DMS53 treated with DMSO at 0.1 percent for 48 hours (cell line): Measurements from ENCODE around the gene R3HCC1L.

Source experiments
- DNase-seq: peaks from one replicate; lab custom pipeline; 2025; ENCODE audit not compliant: unreplicated experiment; lab: John Stamatoyannopoulos, UW

R3HCC1L gene

DNA sequence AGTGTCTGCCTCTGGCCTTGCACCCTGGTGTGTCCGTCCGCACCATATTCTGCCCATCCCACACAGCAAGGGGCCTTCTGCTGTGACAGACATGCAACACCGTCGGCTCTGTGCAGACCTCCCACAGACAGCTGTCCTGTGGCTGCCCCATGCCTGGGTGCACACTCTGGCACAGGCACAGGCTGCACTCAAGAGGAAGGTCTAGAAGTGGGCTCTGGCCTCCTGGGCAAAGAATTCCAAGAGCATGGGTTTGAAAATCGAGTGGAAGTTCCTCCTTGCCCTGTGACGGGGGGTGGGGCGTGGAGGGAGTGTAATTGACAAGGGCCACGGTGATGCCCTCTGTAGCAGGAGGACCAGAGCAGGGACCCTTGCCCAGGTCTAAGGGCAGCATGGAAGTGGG is 137.8 kb downstream of the R3HCC1L start:
- DNase-seq = no peak

DNA sequence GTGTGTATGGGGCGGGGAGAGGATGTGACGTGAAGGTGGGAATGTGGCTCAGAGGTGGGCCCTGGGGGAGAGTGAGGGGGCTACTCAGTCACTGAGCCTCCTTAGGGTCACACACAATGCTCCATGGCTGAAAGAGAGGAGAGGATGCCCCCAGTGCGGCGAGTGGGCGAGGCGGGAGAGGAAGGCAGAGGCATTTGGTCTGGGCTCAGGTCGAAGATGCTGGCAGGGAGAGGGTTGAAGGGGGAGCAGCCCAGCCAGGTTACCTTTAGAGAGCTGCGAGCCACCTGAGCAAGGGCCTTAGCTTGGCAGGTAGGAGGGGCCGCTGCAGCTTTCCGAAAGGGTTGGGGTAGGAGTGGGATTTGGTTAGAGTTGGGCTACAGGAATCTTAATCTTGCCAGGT is 138.2 kb downstream of the R3HCC1L start:
- no peak for DNase-seq

DNA sequence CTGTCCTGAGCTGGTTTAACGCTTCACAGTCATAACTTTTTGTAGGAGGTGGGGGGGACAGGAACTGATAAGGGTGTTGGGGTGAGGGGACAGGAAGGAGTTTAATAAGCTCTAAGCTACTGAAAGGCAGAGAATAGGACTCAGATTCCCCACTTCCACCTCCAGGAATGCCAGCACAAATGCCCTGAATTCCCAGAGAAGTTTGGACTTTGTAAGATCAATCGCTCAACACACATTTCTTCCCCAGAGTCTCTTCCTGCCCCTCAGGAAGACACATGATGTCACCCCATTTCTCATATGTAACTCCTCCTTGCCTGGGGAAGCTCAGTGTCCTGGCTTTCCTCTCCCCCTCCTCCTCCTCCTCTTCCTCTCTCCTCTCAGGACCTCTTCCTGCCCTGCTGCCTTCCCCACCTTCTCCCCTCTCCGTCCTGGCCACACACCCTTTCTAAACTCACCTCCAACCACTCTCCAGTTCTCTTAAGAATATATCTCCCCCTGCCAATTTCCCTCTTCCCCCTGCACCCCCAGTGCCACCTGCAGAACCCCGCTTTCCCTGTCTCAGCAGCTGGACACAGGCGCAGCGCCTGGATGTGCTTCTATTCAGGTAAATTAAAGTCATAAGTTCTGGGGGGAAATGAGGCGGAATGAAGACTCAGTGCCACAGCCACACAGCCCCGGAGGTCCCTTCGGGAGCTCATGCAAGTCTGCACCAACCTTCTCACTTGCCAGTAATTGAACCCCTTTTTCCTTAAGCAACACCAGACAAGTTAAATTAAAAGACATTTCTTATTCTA is 138.8 kb downstream of the R3HCC1L start:
- DNase-seq = no peak

- no peak for DNase-seq
Observed at GRCh38 chr10:98274562-98274961, 140.1 kb downstream of the R3HCC1L start.

DNA sequence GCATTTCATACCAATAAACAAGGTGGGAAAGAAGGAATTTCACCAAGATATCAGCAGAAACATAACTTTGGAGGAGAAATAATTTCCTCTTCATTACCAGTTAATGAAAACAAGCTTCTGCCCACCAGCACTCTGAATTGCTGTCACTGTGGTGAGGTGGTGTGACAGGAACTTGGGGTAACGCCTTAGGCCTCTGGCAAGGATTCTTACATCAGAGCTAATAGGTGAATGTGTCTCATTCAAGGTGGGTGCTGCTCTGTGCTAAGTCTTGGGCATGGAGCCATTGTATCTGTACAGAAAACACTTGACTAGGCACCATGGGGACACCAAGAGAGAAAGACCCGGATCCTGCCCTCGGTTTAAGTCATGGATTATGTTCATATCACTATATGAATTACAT is 141.9 kb downstream of the R3HCC1L start:
- DNase-seq = no peak

DNA sequence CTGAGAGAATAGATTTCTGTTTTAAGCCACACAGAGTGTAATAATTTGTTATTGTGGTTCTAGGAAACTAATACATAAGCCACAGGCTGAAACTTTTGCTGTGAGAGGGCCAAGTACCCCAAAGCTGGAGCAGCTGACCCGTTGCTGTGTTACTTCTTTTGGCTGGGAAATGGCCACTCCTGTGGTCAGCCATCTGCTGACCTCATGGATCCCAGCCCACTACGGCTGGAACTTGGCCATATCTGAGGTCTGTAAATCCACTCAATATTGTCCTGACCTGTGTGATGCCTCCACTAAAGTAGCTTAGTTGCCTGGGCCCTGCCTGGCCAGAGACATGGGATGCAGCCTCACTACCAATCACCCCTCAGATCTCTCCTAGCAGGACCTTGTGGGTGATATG is 151.0 kb downstream of the R3HCC1L start:
- no peak for DNase-seq

- DNase-seq = no peak
Observed at GRCh38 chr10:98286419-98286818, 152.0 kb downstream of the R3HCC1L start.

DNA sequence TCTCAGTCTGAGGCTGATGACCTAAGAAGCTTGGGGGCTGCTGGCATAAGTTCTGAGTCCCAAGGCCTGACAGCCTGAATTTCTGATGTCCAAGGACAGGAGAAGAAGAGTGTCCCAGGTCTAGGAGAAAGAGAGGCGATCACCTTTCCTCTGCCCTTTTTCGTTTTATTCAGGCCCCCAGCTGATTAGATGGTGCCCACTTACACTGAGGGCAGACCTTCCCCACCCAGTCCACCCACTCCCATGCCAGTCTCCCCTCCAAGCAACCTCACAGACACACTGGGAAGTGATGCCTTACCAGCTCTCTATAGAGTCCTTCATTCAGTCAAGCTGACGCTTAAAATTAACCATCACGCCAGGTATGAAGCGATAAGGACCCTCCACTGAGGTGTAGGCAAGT is 152.9 kb downstream of the R3HCC1L start:
- DNase-seq = no peak

- no peak for DNase-seq
Observed at GRCh38 chr10:98289802-98290209, 155.3 kb downstream of the R3HCC1L start.

- DNase-seq = no peak
Observed at GRCh38 chr10:98292971-98293370, 158.5 kb downstream of the R3HCC1L start.

DNA sequence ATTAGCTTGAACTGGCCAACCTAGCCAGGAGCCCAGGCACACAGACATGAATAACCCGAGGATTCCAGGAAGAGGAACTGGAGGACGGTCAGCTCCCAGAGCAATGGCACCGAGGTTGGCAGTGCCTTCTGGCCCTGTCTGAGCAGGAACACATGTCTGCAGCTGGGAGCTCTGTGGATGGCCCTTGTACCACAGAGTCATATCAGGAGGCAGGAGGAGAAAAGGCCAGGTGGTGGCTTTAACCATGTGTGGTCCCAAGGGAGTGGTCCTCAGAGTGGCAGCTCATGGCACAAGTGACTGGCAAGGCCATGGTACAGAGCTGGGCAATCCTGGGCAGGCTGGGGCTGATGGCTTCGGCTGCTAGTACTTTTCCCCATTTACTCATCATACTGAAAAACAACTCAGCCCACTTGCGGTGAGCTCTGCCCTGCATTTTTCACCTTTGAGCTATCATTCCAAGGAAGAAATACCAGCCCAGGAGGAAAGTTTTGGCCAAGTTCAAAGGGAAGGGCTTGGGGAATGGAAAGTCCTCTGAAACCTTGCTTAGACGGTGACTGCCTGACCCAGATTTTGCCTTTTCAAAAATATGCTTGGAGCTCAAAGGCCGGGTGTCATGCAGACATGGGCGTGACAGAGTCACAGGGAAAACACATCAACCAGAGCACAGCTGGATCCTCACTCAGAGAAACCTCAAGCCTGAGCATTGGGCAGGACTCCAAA is 159.3 kb downstream of the R3HCC1L start:
- DNase-seq = no peak

- no peak for DNase-seq
Observed at GRCh38 chr10:98294270-98294627, 159.8 kb downstream of the R3HCC1L start.
